Lung (tissue), 12 donors: Measurements from ENCODE around the gene ACTG1. TPM values are rescaled to one million over a fixed set of nuclear protein-coding genes. Genes with fewer than 3 reads are reported as not detected.

Experiments
- ATAC-seq: fragments of 200-7000 bp; cut with Tn5 transposase; one replicate; pipeline ENCODE4 v1.9.1; 2020; ENCODE audit warnings: moderate number of reproducible peaks; ENCODE audit not compliant: insufficient read depth, low FRiP score
- DNase-seq, 3 donors: peaks; one replicate each; pipeline ENCODE4 v3.0.0-alpha.2; 2013 to 2017
- H3K27ac ChIP-seq, 2 donors: one replicate each; pipeline ENCODE4 v1.5.1; 2013; ENCODE audit warnings: mild to moderate bottlenecking in 2 of 2, moderate library complexity in 2 of 2, control low read depth in 1 of 2, inconsistent platforms in 1 of 2, low read depth in 1 of 2, low read length in 1 of 2
- H3K27me3 ChIP-seq, 3 donors: one replicate each; pipeline ENCODE4 v1.5.1; 2013; ENCODE audit warnings: low read length in 2 of 3; ENCODE audit not compliant: control insufficient read depth in 3 of 3, insufficient read depth in 3 of 3
- H3K36me3 ChIP-seq, 4 donors: one replicate each; pipeline ENCODE4 v1.5.1; 2013; ENCODE audit warnings: low read length in 4 of 4, mild to moderate bottlenecking in 1 of 4, moderate library complexity in 1 of 4; ENCODE audit not compliant: control insufficient read depth in 4 of 4, insufficient read depth in 4 of 4
- H3K4me1 ChIP-seq, 5 donors: one replicate each; pipeline ENCODE4 v1.5.1; 2013; ENCODE audit warnings: low read length in 5 of 5, mild to moderate bottlenecking in 2 of 5, moderate library complexity in 1 of 5; ENCODE audit not compliant: control insufficient read depth in 5 of 5, insufficient read depth in 5 of 5
- H3K4me3 ChIP-seq: one replicate; pipeline ENCODE4 v1.5.1; 2013; ENCODE audit warnings: mild to moderate bottlenecking, control low read depth, moderate library complexity
- H3K9ac ChIP-seq, 2 donors: one replicate each; pipeline ENCODE4 v1.5.1; 2013; ENCODE audit warnings: low read length in 2 of 2, control low read depth in 1 of 2; ENCODE audit not compliant: insufficient read depth in 1 of 2
- H3K9me3 ChIP-seq, 4 donors: one replicate each; pipeline ENCODE4 v1.5.1; 2013; ENCODE audit warnings: low read length in 3 of 4, mild to moderate bottlenecking in 1 of 4, moderate library complexity in 1 of 4; ENCODE audit not compliant: control insufficient read depth in 4 of 4, insufficient read depth in 3 of 4
- WGBS, 2 donors: extraction: QIAGEN DNeasy Blood & Tissue Kit; methylation state at CpG; one replicate each; pipeline ENCODE4 v1.1.7; 2013; 5-methylcytosine and 5-hydroxymethylcytosine counted together
- polyA plus RNA-seq, 2 donors: library from polyadenylated mRNA; stranded (reverse); fragments of 200-250 nt; gene quantifications; one replicate each; pipeline ENCODE4 v1.2.1, GENCODE V29; 2013
- total RNA-seq, 2 donors: library from RNA; depleted of rRNA in 1 of 2; stranded (reverse); fragments of >200 nt in 1 of 2; gene quantifications; one replicate each; pipeline ENCODE4 v1.2.1, GENCODE V29; 2014 to 2021
- TF ChIP-seq, protein P1 (sequence below): IDR thresholded peaks from 2 replicates; pipeline ENCODE4 v1.5.1; 2012; ENCODE audit warnings: mild to moderate bottlenecking; ENCODE audit errors: control extremely low read depth, extremely low read depth
- donor health status: control.
- donor health status: control.
- donor health status: Bipolar disorder and iron deficiency.
- donor health status: healthy.
- donor health status: DM: yes; HTN: yes; CAD: no.

ACTG1 gene
- total and polyA plus RNA-seq, 4 donors, result 1,461 to 4,301 (median 3,063) TPM

DNA sequence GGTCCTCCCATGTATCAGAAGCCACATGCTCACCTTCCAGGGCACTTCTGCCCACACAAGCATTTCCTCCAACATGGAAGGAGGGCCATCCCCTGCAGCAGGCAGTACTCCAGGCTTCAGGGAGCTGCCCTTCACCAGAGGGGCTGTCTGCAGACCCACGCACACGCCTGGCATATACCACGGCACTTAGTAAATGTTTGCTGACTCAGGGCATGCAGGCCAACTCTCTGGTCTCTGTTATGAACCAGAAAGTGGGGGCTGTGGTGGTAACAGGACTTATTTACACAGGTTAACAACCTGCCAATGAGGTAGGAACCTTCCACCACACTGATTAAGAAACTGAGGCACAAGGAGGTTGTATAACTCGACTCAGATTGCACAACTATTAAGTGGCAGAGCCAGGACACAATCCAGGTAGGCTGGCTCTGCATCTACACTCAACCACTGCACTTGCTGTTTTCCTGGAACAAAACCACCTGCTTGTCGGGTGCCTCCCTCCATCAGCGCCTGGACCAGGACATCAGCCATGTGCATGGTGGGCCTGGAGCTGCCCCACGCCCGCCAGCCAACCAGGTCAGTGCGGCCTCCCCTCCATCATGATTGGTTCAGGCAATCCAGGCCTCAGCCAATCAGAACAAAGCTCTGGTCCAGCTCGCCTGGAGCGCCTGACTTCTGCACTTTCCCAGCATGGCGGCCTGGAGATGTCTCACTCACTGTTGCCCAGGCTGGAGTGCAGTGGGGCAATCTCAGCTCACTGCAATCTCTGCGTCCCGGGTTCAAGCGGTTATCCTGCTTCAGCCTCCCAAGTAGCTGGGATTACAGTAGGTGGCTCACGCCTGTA lies 19.2 kb downstream of the ACTG1 start:
- H3K36me3 ChIP-seq, result no peaks in the 10 kb centered on the region
- H3K27ac ChIP-seq, result no peak overlapping the region
- 78 to 84% methylated on average over 16 of the region's 16 CpGs for WGBS, 2 donors
- peaks cover 0 to 6% (median 3%) of the 10 kb centered on the region in 5 donors for H3K4me1 ChIP-seq
- ATAC-seq (no peak), DNase-seq (no peak)
- H3K9ac ChIP-seq, result no peak overlapping the region
- H3K27me3 ChIP-seq, result no peaks in the 10 kb centered on the region
- TF ChIP-seq, protein P1, sequence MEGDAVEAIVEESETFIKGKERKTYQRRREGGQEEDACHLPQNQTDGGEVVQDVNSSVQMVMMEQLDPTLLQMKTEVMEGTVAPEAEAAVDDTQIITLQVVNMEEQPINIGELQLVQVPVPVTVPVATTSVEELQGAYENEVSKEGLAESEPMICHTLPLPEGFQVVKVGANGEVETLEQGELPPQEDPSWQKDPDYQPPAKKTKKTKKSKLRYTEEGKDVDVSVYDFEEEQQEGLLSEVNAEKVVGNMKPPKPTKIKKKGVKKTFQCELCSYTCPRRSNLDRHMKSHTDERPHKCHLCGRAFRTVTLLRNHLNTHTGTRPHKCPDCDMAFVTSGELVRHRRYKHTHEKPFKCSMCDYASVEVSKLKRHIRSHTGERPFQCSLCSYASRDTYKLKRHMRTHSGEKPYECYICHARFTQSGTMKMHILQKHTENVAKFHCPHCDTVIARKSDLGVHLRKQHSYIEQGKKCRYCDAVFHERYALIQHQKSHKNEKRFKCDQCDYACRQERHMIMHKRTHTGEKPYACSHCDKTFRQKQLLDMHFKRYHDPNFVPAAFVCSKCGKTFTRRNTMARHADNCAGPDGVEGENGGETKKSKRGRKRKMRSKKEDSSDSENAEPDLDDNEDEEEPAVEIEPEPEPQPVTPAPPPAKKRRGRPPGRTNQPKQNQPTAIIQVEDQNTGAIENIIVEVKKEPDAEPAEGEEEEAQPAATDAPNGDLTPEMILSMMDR, result no peak
- no peak overlapping the region for H3K4me3 ChIP-seq
- no peaks in the 10 kb centered on the region for H3K9me3 ChIP-seq

DNA sequence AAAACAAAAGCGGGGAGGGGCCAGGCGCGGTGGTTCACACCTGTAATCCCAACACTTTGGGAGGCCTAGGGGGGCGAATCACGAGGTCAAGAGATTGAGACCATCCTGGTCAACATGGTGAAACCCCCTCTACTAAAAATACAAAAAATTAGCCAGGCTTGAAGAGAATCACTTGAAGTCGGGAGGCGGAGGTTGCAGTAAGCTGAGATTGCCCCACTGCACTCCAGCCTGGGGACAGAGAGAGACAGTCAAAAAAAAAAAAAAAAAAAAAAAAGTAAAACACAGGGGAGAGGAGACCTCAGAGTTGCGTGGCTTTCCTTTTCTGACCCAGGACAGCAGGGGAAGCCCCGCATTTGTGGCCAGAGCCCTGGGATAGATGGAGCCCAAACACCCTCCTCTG lies 19.9 kb downstream of the ACTG1 start:
- ATAC-seq, result no peak
- peaks cover 0 to 8% (median 3%) of the 10 kb centered on the region in 5 donors for H3K4me1 ChIP-seq
- WGBS, 2 donors, result 82 to 89% methylated on average over 9 of the region's 9 CpGs
- H3K27ac ChIP-seq, result no peak overlapping the region
- H3K4me3 ChIP-seq, result no peak overlapping the region
- H3K9me3 ChIP-seq, result no peaks in the 10 kb centered on the region
- H3K9ac ChIP-seq, result no peak overlapping the region
- no peak for DNase-seq
- H3K36me3 ChIP-seq, result no peaks in the 10 kb centered on the region
- TF ChIP-seq, protein P1, result no peak
- no peaks in the 10 kb centered on the region for H3K27me3 ChIP-seq

DNA sequence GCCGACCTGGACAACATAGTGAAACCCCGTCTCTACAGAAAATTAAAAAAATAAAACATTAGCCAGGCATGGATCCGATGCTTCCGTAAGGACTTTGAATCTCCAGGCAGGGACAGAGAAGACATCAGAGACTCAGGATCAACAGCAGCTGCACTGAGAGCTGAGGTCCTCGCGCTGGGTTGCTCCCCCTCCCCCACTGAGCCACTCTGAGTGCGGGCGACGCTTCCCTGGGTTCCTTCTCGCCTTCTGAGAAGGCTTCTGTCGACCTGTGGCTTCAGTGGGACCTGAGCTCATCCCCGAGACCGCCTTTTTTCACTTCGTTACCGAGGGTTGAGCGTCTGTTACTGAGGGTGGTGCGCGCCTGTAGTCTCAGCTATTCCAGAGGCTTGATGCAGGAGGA lies 20.4 kb downstream of the ACTG1 start:
- Histone ChIP-seq H3K27me3 (no peaks in the 10 kb centered on the region), H3K36me3 (no peaks in the 10 kb centered on the region), H3K9ac (no peak overlapping the region), H3K4me3 (no peak overlapping the region), H3K27ac (no peak overlapping the region), H3K9me3 (no peaks in the 10 kb centered on the region), H3K4me1 (peaks cover 0 to 11% (median 3%) of the 10 kb centered on the region in 5 donors)
- 61 to 77% methylated on average over 18 of the region's 18 CpGs for WGBS, 2 donors
- TF ChIP-seq, protein P1, result no peak
- ATAC-seq (no peak), DNase-seq (no peak)
